K562 (cell line): ENCODE measurements around the gene MAPT. TPM values are rescaled to one million over a fixed set of nuclear protein-coding genes. Genes with fewer than 3 reads are reported as not detected.
"Not testable (repeated sequence)": the region's sequence is repeated elsewhere in the genome, so short reads cannot be mapped to it uniquely, and the experiment has no call there.

ENCODE experiments used
- ATAC-seq: fragments of 200-7000 bp; cut with Tn5 transposase; 3 replicates; pipeline ENCODE4 v1.9.1; 2020; ENCODE audit warnings: moderate library complexity
- BruUV-seq: library from RNA; stranded (reverse); fragments of 400-500 nt; replicated peaks from 2 replicates; lab custom pipeline; 2021; lab: Mats Ljungman, UMichigan
- CTCF ChIA-PET: fragments of 300-600 bp; formaldehyde crosslinking; extraction: SDS; loops from one replicate; lab custom pipeline; 2021; ENCODE audit warnings: low intra/inter-chr PET ratio; lab: Yijun Ruan, JAX
- POLR2A ChIA-PET: fragments of 300-600, 350-650 bp; sonication (Branson Sonifier 250); formaldehyde crosslinking; extraction: SDS; loops from one replicate; lab custom pipeline; 2021; ENCODE audit warnings: antibody characterized with exemption, inconsistent platforms; lab: Yijun Ruan, JAX
- DNase-seq, 4 experiments: peaks; one replicate each; pipeline versions ENCODE4 v3.0.0 to v3.0.0-alpha.2; 2011 to 2018; ENCODE audit warnings: low spot score in 3 of 4, mixed read lengths in 3 of 4; ENCODE audit errors: extremely low read depth in 1 of 4
- FAIRE-seq: peaks from 2 replicates; lab custom pipeline; 2011; peaks lifted over from hg19 to GRCh38; lab: Jason Lieb, UNC
- H2AFZ ChIP-seq: 2 replicates; pipeline ENCODE4 v1.6.0; 2011; ENCODE audit warnings: low read depth, low read length, control low read depth, inconsistent platforms
- H3K27ac ChIP-seq: fragments of 200-600 bp; 3 replicates; pipeline ENCODE4 v1.8.0; 2011; ENCODE audit warnings: low read depth, mild to moderate bottlenecking, control low read depth, inconsistent platforms, low read length, moderate library complexity, mixed read lengths; ENCODE audit errors: extremely low read depth
- H3K27me3 ChIP-seq, 2 experiments: fragments of 300-600 bp in 1 of 2; 2 replicates in 1 of 2; 3 replicates in 1 of 2; pipeline versions ENCODE4 v1.6.0 to v1.8.0; 2011; ENCODE audit warnings: inconsistent platforms in 2 of 2, low read length in 2 of 2, mild to moderate bottlenecking in 1 of 2, mixed read lengths in 1 of 2, moderate library complexity in 1 of 2; ENCODE audit not compliant: control insufficient read depth in 2 of 2, insufficient read depth in 2 of 2
- H3K36me3 ChIP-seq: fragments of 300-600 bp; 3 replicates; pipeline ENCODE4 v1.8.0; 2011; ENCODE audit warnings: mild to moderate bottlenecking, low read length, inconsistent platforms; ENCODE audit not compliant: control insufficient read depth, insufficient read depth
- H3K4me1 ChIP-seq, 2 experiments: fragments of 200-600 bp in 1 of 2; replicated peaks in 1 of 2; 2 replicates in 1 of 2; 3 replicates in 1 of 2; pipeline versions ENCODE4 v1.5.1 to v1.8.0; 2011; ENCODE audit warnings: inconsistent platforms in 2 of 2, low read length in 2 of 2, mild to moderate bottlenecking in 1 of 2, mixed read lengths in 1 of 2, moderate library complexity in 1 of 2; ENCODE audit not compliant: control insufficient read depth in 2 of 2, insufficient read depth in 2 of 2
- H3K4me2 ChIP-seq: 2 replicates; pipeline ENCODE4 v1.6.1; 2011; ENCODE audit warnings: low read length, control low read depth, inconsistent platforms, mixed read lengths; ENCODE audit not compliant: insufficient read depth
- H3K4me3 ChIP-seq: fragments of 200-600 bp; sonication (generic), shearing (Covaris generic); 2 replicates; pipeline ENCODE4 v1.5.1; 2016; ENCODE audit warnings: control low read depth, inconsistent platforms
- H3K79me2 ChIP-seq: fragments of 200-600 bp; 3 replicates; pipeline ENCODE4 v1.8.0; 2011; ENCODE audit warnings: low read length, inconsistent platforms; ENCODE audit not compliant: control insufficient read depth, insufficient read depth
- H3K9ac ChIP-seq, 2 experiments: 2 replicates each; pipeline versions ENCODE4 v1.6.0 to v1.6.1; 2011; ENCODE audit warnings: low read depth in 2 of 2, low read length in 2 of 2, control low read depth in 1 of 2, inconsistent platforms in 1 of 2, mild to moderate bottlenecking in 1 of 2, mixed read lengths in 1 of 2; ENCODE audit not compliant: insufficient read depth in 1 of 2
- H3K9me1 ChIP-seq: one replicate; pipeline ENCODE4 v1.6.0; 2011; ENCODE audit warnings: inconsistent platforms, mild to moderate bottlenecking, low read length, moderate library complexity; ENCODE audit not compliant: control insufficient read depth, insufficient read depth
- H3K9me3 ChIP-seq: replicated peaks from 2 replicates; pipeline ENCODE4 v1.5.1; 2011; ENCODE audit warnings: low read depth, low read length, inconsistent platforms; ENCODE audit not compliant: control insufficient read depth, insufficient read depth
- H4K20me1 ChIP-seq: replicated peaks from 2 replicates; pipeline ENCODE4 v1.6.1; 2011; ENCODE audit warnings: low read length, inconsistent platforms, mixed read lengths; ENCODE audit not compliant: control insufficient read depth, insufficient read depth
- POLR2AphosphoS2 ChIP-seq: IDR thresholded peaks from 2 replicates; pipeline ENCODE4 v1.6.1; 2012; ENCODE audit warnings: low read length, improper control_type of control experiment
- WHSC1 ChIP-seq: IDR thresholded peaks from one replicate; pipeline ENCODE4 v1.6.1; 2012; ENCODE audit warnings: low read length, control low read depth, inconsistent platforms
- ZNF41 ChIP-seq: fragments of 250-450 bp; sonication (Bioruptor Pico); conservative IDR thresholded peaks from 2 replicates; pipeline ENCODE4 v1.4.0; 2020; ENCODE audit warnings: mild to moderate bottlenecking
- WGBS: fragments of 100-300 bp; shearing (Covaris generic); methylation state at CpG from one replicate; pipeline ENCODE4 v1.1.6; 2016; ENCODE audit warnings: low coverage, mixed read lengths; ENCODE audit not compliant: insufficient coverage; ENCODE audit errors: missing lambda C conversion rate; 5-methylcytosine and 5-hydroxymethylcytosine counted together
- in situ Hi-C: fragments of 300-500 bp; cut with MboI; formaldehyde crosslinking; loops from 4 replicates; pipeline ENCODE4 v1.15.0; 2018; ENCODE audit warnings: inconsistent platforms, mixed read lengths
- intact Hi-C: fragments of 100-400 bp; cut with micrococcal nuclease; formaldehyde crosslinking; loops from 2 replicates; pipeline ENCODE4 v1.14.2; 2022
- polyA plus RNA-seq, 8 experiments: library from polyadenylated mRNA; depleted of rRNA in 4 of 8; stranded (reverse) in 5 of 8; unstranded in 3 of 8; fragments of >200 nt; fragmentation: Nextera tagmentation in 2 of 8; fragmentation: Illumina TruSeq in 1 of 8; extraction: Ambion mirVana in 2 of 8; extraction: Trizol in 1 of 8; gene quantifications; 2 replicates each; pipeline versions ENCODE4 v1.2.1 to v1.2.3, GENCODE V29; 2011 to 2014; ENCODE audit warnings: inconsistent platforms in 1 of 8, missing spikeins in 1 of 8
- total RNA-seq, 7 experiments: library from RNA; depleted of rRNA in 6 of 7; stranded (reverse); fragments of >200 nt in 6 of 7; fragmentation: Illumina TruSeq in 2 of 7; extraction: Trizol in 2 of 7; gene quantifications; 2 replicates each; pipeline versions ENCODE4 v1.2.1 to v1.2.3, GENCODE V29; 2011 to 2021; ENCODE audit warnings: low replicate concordance in 1 of 7
- TF ChIP-seq, protein P1 (sequence below): fragments of 450-650 bp; formaldehyde crosslinking; IDR thresholded peaks from 2 replicates; pipeline ENCODE4 v1.4.0; 2020; ENCODE audit warnings: mild to moderate bottlenecking, moderate library complexity

Gene MAPT
- total and polyA plus RNA-seq, 9 of the 15 experiments (the other 6 are each of a cell fraction or from before 2014, with no cell fraction given) = 0.04 to 1.1 (median 0.36) TPM

DNA sequence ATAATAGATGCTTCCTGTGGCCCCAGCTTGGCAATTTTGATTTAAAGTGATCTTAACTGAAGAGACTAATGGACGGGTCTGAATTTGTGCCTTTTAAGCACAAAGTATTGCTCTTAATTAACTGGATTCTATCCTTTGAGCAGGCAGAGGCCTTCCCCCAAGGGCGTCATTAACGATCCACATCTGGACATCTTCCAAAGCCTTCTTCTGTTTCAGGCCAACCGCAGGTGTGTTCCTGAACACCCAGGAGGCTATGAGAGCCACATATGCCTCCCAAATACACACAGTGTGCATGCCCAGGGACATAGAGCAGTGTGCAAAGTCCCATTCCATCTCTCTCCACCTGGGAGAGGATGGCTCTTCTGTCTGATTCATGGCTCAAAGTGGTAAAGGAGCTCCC is 42.3 kb downstream of the MAPT start:
- ChIA-PET CTCF (no interaction called here), POLR2A (interaction anchor here (0.6 to 0.7 kb wide), 3 partner anchors 12 to 265 kb away, joined by 3 read pairs; no protein-coding TSS in a partner anchor)
- Histone ChIP-seq H4K20me1 (no peaks in the 10 kb centered on the region), H3K79me2 (no peaks in the 10 kb centered on the region), H3K36me3 (no peaks in the 10 kb centered on the region), H3K9ac (no peak overlapping the region), H3K9me3 (no peaks in the 10 kb centered on the region), H2AFZ (no peak overlapping the region)
- in situ Hi-C loops = no loop called here
- intact Hi-C loops = no loop called here
- FAIRE-seq (no peak), DNase-seq (no peak)
- WGBS = 0% methylated on average over 4 of the region's 4 CpGs
- TF ChIP-seq POLR2AphosphoS2 = no peak
- no peak for TF ChIP-seq WHSC1
- no peak for TF ChIP-seq ZNF41
- TF ChIP-seq, protein P1, sequence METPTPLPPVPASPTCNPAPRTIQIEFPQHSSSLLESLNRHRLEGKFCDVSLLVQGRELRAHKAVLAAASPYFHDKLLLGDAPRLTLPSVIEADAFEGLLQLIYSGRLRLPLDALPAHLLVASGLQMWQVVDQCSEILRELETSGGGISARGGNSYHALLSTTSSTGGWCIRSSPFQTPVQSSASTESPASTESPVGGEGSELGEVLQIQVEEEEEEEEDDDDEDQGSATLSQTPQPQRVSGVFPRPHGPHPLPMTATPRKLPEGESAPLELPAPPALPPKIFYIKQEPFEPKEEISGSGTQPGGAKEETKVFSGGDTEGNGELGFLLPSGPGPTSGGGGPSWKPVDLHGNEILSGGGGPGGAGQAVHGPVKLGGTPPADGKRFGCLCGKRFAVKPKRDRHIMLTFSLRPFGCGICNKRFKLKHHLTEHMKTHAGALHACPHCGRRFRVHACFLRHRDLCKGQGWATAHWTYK (CRISPR knock-in tag) = no peak
- TF ChIP-seq, all 486 proteins: peak for 0
- no peak for ATAC-seq
- Histone ChIP-seq H3K27ac (no peak overlapping the region), H3K4me2 (no peak overlapping the region), H3K4me1 (no peaks in the 10 kb centered on the region; a peak in 2 of 5 replicates), H3K9me1 (no peaks in the 10 kb centered on the region), H3K4me3 (no peak overlapping the region), H3K27me3 (peaks cover 29 to 39% of the 10 kb centered on the region in 2 experiments)
- no TSS peak for BruUV-seq

DNA sequence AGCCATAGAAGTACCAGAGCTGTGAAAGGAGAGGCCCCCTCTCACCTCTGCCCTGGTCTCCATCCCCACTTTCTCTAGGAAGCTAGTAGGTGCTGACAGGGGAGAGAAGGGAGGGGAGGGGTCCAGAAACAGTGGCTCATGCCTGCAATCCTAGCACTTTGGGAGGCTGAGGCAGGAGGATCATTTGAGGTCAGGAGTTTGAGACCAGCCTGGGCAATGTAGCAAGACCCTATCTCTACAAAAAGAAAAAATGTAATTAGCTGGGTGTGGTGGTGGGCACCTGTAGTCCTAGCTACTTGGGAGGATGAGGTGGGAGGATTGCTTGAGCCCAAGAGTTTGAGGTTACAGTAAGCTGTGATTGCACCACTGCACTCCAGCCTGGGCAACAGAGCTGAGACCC is 42.8 kb downstream of the MAPT start:
- H3K79me2 ChIP-seq, in situ Hi-C loops, DNase-seq, intact Hi-C loops, H3K4me1 ChIP-seq, H3K4me3 ChIP-seq, H3K9me1 ChIP-seq, H3K36me3 ChIP-seq, ATAC-seq, H3K9ac ChIP-seq, H2AFZ ChIP-seq, H3K27ac ChIP-seq, H3K4me2 ChIP-seq, H4K20me1 ChIP-seq, CTCF ChIA-PET, H3K9me3 ChIP-seq, BruUV-seq, FAIRE-seq: not testable (repeated sequence)
- POLR2A ChIA-PET = interaction anchor here (0.6 to 0.7 kb wide), 2 partner anchors 12 to 265 kb away, joined by 3 read pairs; no protein-coding TSS in a partner anchor
- H3K27me3 ChIP-seq = peaks cover 35 to 41% of the 10 kb centered on the region in 2 experiments
